GM18861 (cell line): ENCODE measurements around the gene PGA5.
"Not testable (repeated sequence)": the region's sequence is repeated elsewhere in the genome, so short reads cannot be mapped to it uniquely, and the experiment has no call there.

ENCODE experiments used
- ATAC-seq: cut with Tn5 transposase; IDR thresholded peaks from one replicate; pipeline ENCODE4 v1.9.1; 2021; ENCODE audit not compliant: unreplicated experiment

PGA5 gene

DNA sequence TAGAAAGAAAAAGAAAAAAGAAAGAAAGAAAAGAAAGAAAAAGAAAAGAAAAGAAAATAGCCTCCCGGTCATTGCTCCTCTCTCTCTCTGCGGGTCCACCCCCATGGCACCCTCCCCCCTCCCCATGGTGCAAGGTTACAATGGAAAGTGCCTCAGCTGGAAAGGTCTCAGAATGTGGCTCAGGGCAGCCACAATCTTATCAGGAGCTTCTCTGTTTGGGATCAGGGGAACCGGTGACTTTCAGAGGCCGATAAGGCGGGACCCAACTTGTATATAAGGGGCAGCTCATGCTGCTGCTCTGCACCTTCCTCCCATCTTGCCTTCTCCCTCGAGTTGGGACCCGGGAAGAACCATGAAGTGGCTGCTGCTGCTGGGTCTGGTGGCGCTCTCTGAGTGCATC is at the start of gene PGA5:
TSS of gene PGA5 (plus strand) at position 301 of the 400 bp plus-strand sequence. CDS start at position 353, 52 bp downstream.
- ATAC-seq: not testable (repeated sequence)

DNA sequence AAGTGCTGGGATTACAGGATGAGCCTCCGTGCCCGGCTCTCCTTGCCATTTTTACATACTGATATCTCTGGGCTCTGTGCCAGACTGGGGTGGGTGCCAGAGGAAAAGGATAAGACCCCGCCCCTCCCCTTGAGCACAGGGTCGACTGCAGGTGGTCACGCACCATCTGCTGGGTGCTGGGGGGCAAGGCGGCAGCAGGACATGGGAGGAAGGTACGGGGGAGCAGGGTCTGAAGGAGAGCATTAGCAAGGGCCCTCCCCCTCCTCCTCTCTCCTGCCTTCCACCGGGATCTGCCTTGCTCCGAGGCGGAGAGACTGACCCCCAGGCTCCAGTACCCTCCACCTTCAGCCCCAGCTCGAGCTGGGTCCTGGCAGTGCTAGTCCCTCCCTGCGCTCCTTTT is 47.4 kb upstream of the PGA5 start:
- no peak for ATAC-seq

DNA sequence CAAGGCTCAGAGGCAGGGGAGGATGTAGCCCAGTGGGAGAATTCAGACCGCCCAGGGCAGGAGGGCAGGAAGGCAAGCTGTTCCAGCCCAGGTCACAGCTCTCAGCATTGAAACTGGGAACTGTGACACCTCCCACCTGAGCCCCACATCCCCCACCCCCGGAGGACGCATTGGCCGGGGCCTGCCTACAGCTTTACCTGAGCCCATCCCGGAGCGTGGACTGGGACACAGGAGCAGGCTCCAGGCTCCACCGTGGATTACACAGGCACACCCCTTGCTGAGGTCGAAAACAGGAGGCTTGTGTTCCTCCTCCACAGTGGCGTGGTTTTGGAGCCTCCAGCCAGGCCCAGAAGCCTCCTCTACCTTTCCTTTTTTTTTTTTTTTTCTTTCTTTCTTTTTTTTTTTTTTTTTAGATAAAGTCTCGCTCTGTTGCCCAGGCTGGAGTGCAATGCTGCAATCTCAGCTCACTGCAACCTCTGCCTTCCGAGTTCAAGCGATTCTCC is 46.8 kb upstream of the PGA5 start:
- ATAC-seq: no peak

GRCh38 chr11:61194981-61195695 is 45.8 kb upstream of the PGA5 start:
- no peak for ATAC-seq

DNA sequence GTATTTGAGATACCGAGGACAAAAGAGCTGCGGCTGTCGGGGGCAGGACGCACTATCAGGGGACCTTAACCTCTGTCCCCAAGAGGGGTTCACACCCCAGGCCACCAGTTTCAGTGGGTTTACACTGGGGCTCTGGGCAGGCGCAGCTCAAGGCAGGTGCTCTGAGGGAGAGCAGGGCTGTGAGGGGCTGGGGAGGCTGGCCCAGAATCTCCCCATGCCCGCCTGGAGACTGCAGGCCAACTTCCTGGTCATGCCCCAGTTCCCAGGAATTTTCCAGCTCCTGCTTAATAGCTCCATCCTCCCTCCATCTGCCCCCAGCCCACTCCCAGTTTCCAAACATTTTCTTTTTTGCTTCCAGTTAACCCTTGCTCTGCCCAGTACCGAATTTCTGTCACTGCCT is 45.3 kb upstream of the PGA5 start:
- ATAC-seq: no peak

DNA sequence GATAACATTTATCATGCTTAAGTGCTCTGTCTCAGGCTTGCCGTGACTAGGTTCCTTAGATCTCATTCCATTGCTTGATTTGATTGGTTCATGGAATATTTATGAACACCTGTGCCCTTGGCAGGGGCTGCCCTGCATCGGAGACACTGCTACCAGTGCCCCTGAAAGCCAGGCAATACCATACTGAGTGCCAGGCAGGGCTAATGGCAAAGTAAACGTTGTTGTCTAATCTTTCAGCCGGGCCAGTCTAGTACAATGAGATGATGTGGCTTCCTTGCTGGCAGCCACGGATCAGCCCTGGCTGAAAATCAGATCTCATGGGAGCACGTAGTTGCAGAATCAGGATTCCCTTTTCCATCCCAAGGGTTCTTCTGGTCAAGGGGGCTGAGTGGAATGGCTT is 42.6 kb upstream of the PGA5 start:
- ATAC-seq: no peak

- ATAC-seq: no peak
Measured at GRCh38 chr11:61198948-61199523, 41.9 kb upstream of the PGA5 start.

- ATAC-seq: no peak
Measured at GRCh38 chr11:61201476-61201875, 39.5 kb upstream of the PGA5 start.

DNA sequence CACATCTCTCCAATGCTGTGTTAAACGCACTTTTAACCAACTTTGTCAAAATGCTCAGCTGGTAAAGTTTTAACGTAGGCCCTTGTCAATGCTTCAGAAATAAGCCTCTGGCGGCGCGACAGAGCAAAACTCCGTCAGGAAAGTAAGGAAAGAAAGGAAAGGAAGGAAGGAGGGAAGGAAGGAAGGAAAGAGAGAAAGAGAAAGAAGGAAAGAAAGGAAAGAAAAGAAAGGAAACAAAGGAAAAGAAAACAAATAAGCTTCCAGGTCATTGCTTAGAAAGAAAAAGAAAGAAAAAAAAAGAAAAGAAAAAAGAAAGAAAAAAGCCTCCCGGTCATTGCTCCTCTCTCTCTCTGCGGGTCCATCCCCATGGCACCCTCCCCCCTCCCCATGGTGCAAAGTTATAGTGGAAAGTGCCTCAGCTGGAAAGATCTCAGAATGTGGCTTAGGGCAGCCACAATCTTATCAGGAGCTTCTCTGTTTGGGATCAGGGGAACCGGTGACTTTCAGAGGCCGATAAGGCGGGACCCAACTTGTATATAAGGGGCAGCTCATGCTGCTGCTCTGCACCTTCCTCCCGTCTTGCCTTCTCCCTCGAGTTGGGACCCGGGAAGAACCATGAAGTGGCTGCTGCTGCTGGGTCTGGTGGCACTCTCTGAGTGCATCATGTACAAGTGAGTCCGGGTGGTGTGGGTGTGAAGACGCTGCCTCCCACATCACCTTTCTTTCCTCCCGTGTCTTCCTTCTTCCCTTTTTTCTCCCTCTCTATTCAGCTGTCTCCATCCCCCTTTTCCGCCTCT is 37.8 kb upstream of the PGA5 start, which contains the start of gene PGA3:
TSS of gene PGA3 (plus strand) at position 566 of the 797 bp plus-strand sequence. CDS start at position 616, 50 bp downstream.
- ATAC-seq: not testable (repeated sequence)

DNA sequence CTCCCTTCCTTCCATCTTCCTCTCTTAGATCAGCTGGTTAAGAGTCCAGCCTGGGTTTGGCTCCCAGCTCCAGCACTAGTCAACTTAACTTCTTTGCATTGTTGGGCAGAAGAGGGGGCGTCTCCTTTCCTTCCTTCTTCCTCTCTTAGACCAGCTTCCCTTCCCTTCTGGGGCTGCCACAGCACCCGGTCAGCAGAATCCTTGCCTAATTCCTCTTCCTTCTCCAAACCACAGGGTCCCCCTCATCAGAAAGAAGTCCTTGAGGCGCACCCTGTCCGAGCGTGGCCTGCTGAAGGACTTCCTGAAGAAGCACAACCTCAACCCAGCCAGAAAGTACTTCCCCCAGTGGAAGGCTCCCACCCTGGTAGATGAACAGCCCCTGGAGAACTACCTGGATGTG is 37.1 kb upstream of the PGA5 start:
- ATAC-seq: not testable (repeated sequence)

GRCh38 chr11:61204502-61205059 is 36.4 kb upstream of the PGA5 start:
- not testable (repeated sequence) for ATAC-seq

- ATAC-seq: not testable (repeated sequence)
Measured at GRCh38 chr11:61207636-61208310, 33.2 kb upstream of the PGA5 start.

DNA sequence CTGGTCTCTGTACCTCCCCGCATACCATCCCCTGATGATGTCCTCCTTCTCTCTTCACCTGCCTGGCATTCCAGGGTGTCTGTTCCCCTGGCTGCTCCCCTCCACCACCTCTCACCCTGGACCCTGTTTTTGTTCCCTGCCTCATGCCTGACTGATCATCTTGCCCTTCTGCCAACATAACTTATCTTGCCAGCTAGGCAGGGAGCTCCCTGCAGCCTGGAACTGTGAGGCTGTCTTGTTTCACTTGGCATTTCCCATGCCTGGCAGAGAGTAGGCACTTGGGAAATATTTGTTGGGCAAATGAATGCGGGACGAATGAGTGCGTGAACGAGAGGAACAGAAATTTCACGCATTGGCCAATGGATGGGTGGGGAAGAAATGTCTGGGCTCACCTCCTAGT is 30.3 kb upstream of the PGA5 start:
- not testable (repeated sequence) for ATAC-seq

DNA sequence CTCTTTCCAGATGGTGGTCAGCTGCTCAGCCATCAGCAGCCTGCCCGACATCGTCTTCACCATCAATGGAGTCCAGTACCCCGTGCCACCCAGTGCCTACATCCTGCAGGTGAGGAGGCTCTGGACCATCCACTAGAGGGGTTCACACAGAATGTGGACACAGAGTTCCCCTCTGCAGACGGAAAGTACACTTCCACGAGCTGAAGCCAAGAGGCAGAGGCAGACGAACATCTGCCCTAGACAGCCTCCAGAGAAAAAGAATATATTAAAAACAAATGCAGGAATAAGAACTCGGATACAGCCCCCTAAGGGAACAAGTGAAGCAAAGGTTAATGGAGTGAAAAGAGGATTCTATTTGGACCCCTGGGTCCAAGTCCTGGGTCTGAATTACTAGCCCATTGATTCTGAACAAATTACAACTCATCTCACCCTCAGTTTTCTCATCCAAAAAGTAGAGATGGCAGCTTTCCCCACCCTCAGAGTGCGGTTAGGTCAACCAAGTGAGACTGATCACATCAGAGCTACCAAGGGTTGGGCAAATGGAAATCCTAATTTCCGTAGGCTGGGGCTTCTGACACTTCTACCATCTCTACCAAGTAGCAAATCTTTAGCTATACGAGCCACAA is 29.5 kb upstream of the PGA5 start:
- ATAC-seq: not testable (repeated sequence)

DNA sequence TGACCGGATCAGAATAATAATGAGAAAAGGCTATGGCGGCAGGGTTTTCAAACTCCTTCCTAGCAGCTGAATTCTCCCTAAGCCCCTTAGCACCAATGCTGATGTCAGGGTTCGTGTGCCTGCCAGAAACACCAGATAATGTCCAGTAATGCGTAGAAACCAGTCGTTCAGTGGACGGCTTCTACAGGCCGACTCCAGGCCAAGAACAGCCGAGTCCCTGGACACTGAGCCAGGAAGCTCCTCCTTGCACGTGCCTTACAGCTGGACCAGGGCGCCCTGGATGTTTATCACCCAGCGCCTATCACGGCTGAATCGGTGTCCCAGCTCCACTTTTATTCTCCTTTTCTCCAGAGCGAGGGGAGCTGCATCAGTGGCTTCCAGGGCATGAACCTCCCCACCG is 28.8 kb upstream of the PGA5 start:
- not testable (repeated sequence) for ATAC-seq

GRCh38 chr11:61213711-61214324 is 27.2 kb upstream of the PGA5 start:
- ATAC-seq: not testable (repeated sequence)

DNA sequence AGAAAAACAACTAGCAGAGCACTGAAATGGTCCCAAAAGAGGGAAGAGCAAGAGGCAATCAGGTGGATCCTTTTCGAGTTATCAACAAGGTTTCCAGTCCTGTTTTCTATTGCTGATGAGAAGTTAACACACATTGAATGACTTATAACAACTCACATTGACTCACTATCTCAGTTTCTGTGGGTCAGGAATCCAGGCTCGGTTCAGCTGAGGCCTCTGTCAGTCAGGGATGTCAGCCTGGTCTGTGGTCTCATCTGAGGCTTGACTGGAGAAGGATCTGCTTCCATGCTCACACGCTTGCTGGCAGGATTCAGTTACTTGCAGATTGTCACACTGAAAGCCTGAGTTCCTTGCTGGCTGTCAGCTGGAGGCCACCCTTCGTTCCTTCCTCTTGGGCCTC is 22.7 kb upstream of the PGA5 start:
- not testable (repeated sequence) for ATAC-seq

- not testable (repeated sequence) for ATAC-seq
Measured at GRCh38 chr11:61219016-61219415, 22.0 kb upstream of the PGA5 start.

GRCh38 chr11:61222047-61222446 is 18.9 kb upstream of the PGA5 start, which contains the start of gene PGA4:
PGA4 (plus strand) TSS chr11:61222347; CDS start chr11:61222401, 54 bp downstream.
- not testable (repeated sequence) for ATAC-seq

GRCh38 chr11:61222692-61223091 is 18.3 kb upstream of the PGA5 start:
- not testable (repeated sequence) for ATAC-seq
